ENCODE results near the gene BANP. TPM values are rescaled to one million over a fixed set of nuclear protein-coding genes. Genes with fewer than 3 reads are reported as not detected.
"Not testable (repeated sequence)": the region's sequence is repeated elsewhere in the genome, so short reads cannot be mapped to it uniquely, and the experiment has no call there.

BANP gene
- total RNA-seq, 2 experiments from 2014 or later = 25.6 to 27.0 TPM

GRCh38 chr16:87964049-87964659, 12.9 kb downstream of the BANP start:
- H3K9me3 Mint-ChIP-seq = no peaks in the 10 kb centered on the region
- no peak for DNase-seq
- no peaks in the 10 kb centered on the region for H3K27me3 Mint-ChIP-seq
- H3K4me3 Mint-ChIP-seq = peak overlapping the region; percentile 56
- peaks cover 19% of the 10 kb centered on the region for H3K36me3 Mint-ChIP-seq
- H3K27ac Mint-ChIP-seq = peak overlapping the region; percentile 93
- H3K4me1 Mint-ChIP-seq = peaks cover 71% of the 10 kb centered on the region

GRCh38 chr16:87965417-87965816, 14.2 kb downstream of the BANP start:
- Mint-ChIP-seq H3K36me3 (peaks cover 25% of the 10 kb centered on the region), H3K4me3 (no peak overlapping the region), H3K9me3 (no peaks in the 10 kb centered on the region), H3K27me3 (no peaks in the 10 kb centered on the region), H3K27ac (peak overlapping the region; percentile 93), H3K4me1 (peaks cover 63% of the 10 kb centered on the region)
- no peak for DNase-seq

- peaks cover 60% of the 10 kb centered on the region for H3K4me1 Mint-ChIP-seq
- peak overlapping the region; percentile 49 for H3K27ac Mint-ChIP-seq
- H3K9me3 Mint-ChIP-seq = peaks cover 3% of the 10 kb centered on the region
- no peaks in the 10 kb centered on the region for H3K27me3 Mint-ChIP-seq
- H3K36me3 Mint-ChIP-seq = peaks cover 29% of the 10 kb centered on the region
- no peak for DNase-seq
- H3K4me3 Mint-ChIP-seq = no peak overlapping the region
Observed at GRCh38 chr16:87966064-87966645, 14.9 kb downstream of the BANP start.

- Mint-ChIP-seq H3K9me3 (peaks cover 9% of the 10 kb centered on the region), H3K27ac (peak overlapping the region; percentile 71), H3K4me1 (peaks cover 60% of the 10 kb centered on the region), H3K27me3 (no peaks in the 10 kb centered on the region), H3K36me3 (peaks cover 35% of the 10 kb centered on the region), H3K4me3 (peak overlapping the region; percentile 22)
- no peak for DNase-seq
Observed at GRCh38 chr16:87966685-87967185, 15.5 kb downstream of the BANP start.

GRCh38 chr16:87968541-87968940, 17.3 kb downstream of the BANP start:
- Mint-ChIP-seq H3K4me1 (peaks cover 50% of the 10 kb centered on the region), H3K4me3 (no peak overlapping the region), H3K9me3 (peaks cover 17% of the 10 kb centered on the region), H3K27ac (no peak overlapping the region), H3K27me3 (no peaks in the 10 kb centered on the region), H3K36me3 (peaks cover 43% of the 10 kb centered on the region)
- no peak for DNase-seq

GRCh38 chr16:87970186-87970585, 19.0 kb downstream of the BANP start:
- no peak for DNase-seq
- Mint-ChIP-seq H3K9me3 (peaks cover 17% of the 10 kb centered on the region), H3K36me3 (peaks cover 49% of the 10 kb centered on the region), H3K27ac (peak overlapping the region; percentile 42), H3K27me3 (no peaks in the 10 kb centered on the region), H3K4me3 (no peak overlapping the region), H3K4me1 (peaks cover 41% of the 10 kb centered on the region)

- Mint-ChIP-seq H3K27me3 (no peaks in the 10 kb centered on the region), H3K4me3 (no peak overlapping the region), H3K9me3 (peaks cover 17% of the 10 kb centered on the region), H3K4me1 (peaks cover 35% of the 10 kb centered on the region), H3K36me3 (peaks cover 57% of the 10 kb centered on the region), H3K27ac (no peak overlapping the region)
- no peak for DNase-seq
Observed at GRCh38 chr16:87971933-87972332, 20.7 kb downstream of the BANP start.

GRCh38 chr16:87973717-87974116, 22.5 kb downstream of the BANP start:
- Mint-ChIP-seq H3K27me3 (no peaks in the 10 kb centered on the region), H3K4me3 (no peak overlapping the region), H3K4me1 (peaks cover 31% of the 10 kb centered on the region), H3K27ac (no peak overlapping the region), H3K9me3 (peaks cover 17% of the 10 kb centered on the region), H3K36me3 (peaks cover 56% of the 10 kb centered on the region)
- no peak for DNase-seq

- Mint-ChIP-seq H3K36me3 (peaks cover 58% of the 10 kb centered on the region), H3K9me3 (peaks cover 17% of the 10 kb centered on the region), H3K4me1 (peaks cover 28% of the 10 kb centered on the region), H3K4me3 (no peak overlapping the region), H3K27me3 (no peaks in the 10 kb centered on the region), H3K27ac (no peak overlapping the region)
- no peak for DNase-seq
Observed at GRCh38 chr16:87974178-87974577, 22.9 kb downstream of the BANP start.

GRCh38 chr16:87976665-87977064, 25.4 kb downstream of the BANP start:
- no peak for DNase-seq
- Mint-ChIP-seq H3K27me3 (no peaks in the 10 kb centered on the region), H3K27ac (no peak overlapping the region), H3K4me1 (peaks cover 46% of the 10 kb centered on the region), H3K4me3 (no peak overlapping the region), H3K36me3 (peaks cover 53% of the 10 kb centered on the region), H3K9me3 (peaks cover 9% of the 10 kb centered on the region)

GRCh38 chr16:87978127-87978526, 26.9 kb downstream of the BANP start:
- peaks cover 55% of the 10 kb centered on the region for H3K36me3 Mint-ChIP-seq
- H3K27me3 Mint-ChIP-seq = no peaks in the 10 kb centered on the region
- H3K4me1 Mint-ChIP-seq = peaks cover 58% of the 10 kb centered on the region
- H3K9me3 Mint-ChIP-seq = peaks cover 2% of the 10 kb centered on the region
- no peak for DNase-seq
- no peak overlapping the region for H3K4me3 Mint-ChIP-seq
- H3K27ac Mint-ChIP-seq = no peak overlapping the region

GRCh38 chr16:87979352-87979751, 28.1 kb downstream of the BANP start:
- H3K4me3 Mint-ChIP-seq = no peak overlapping the region
- H3K27ac Mint-ChIP-seq = no peak overlapping the region
- no peaks in the 10 kb centered on the region for H3K27me3 Mint-ChIP-seq
- peaks cover 60% of the 10 kb centered on the region for H3K4me1 Mint-ChIP-seq
- DNase-seq = no peak
- peaks cover 60% of the 10 kb centered on the region for H3K36me3 Mint-ChIP-seq
- peaks cover 2% of the 10 kb centered on the region for H3K9me3 Mint-ChIP-seq

- H3K4me3 Mint-ChIP-seq, DNase-seq, H3K9me3 Mint-ChIP-seq, H3K27me3 Mint-ChIP-seq: not testable (repeated sequence)
- Mint-ChIP-seq H3K36me3 (peaks cover 61% of the 10 kb centered on the region), H3K4me1 (peaks cover 60% of the 10 kb centered on the region), H3K27ac (peak overlapping the region; percentile 59)
Observed at GRCh38 chr16:87979911-87980630, 28.8 kb downstream of the BANP start.

- Mint-ChIP-seq H3K4me3 (peak overlapping the region; percentile 12), H3K36me3 (peaks cover 59% of the 10 kb centered on the region)
Observed at GRCh38 chr16:87981376-87981775, 30.1 kb downstream of the BANP start.

GRCh38 chr16:87982581-87983041, 31.4 kb downstream of the BANP start:
- Mint-ChIP-seq H3K27me3 (no peaks in the 10 kb centered on the region), H3K9me3 (peaks cover 2% of the 10 kb centered on the region), H3K27ac (peak overlapping the region; percentile 75), H3K4me1 (peaks cover 64% of the 10 kb centered on the region), H3K36me3 (peaks cover 58% of the 10 kb centered on the region), H3K4me3 (no peak overlapping the region)
- DNase-seq = no peak

More at GRCh38 chr16:87981376-87981775, 30.1 kb downstream of the BANP start:
- H3K27me3 Mint-ChIP-seq, H3K9me3 Mint-ChIP-seq: not testable (repeated sequence)
- H3K27ac Mint-ChIP-seq = peak overlapping the region; percentile 74
- DNase-seq = peak; percentile 65
- H3K4me1 Mint-ChIP-seq = peaks cover 67% of the 10 kb centered on the region

Data from activated naive CD8-positive, alpha-beta T cell treated with anti-CD3 and anti-CD28 coated beads for 36 hours (primary cell).